Measurements from ENCODE around the gene RFX7.

Gene RFX7

GRCh38 chr15:56077081-56077480 is 166.6 kb downstream of the RFX7 start:
- POLR2A ChIA-PET: no interaction called here
- TF ChIP-seq SP1 (IDR thresholded peaks at IDR 0.05): no peak
- no peak for TF ChIP-seq NFRKB (IDR thresholded peaks at IDR 0.05)
- no peak for TF ChIP-seq HDGF (IDR thresholded peaks at IDR 0.05; ENCODE audit: borderline replicate concordance)
- TF ChIP-seq CTBP1 (IDR thresholded peaks at IDR 0.05; ENCODE audit: borderline replicate concordance): no peak
- TF ChIP-seq FOXM1 (IDR thresholded peaks at IDR 0.05; ENCODE audit: borderline replicate concordance): no peak
- DNase-seq (ENCODE audit: extremely low spot score): no peak
- CTCF ChIA-PET: no interaction called here

- no peak for DNase-seq (ENCODE audit: extremely low spot score)
- TF ChIP-seq HDGF (IDR thresholded peaks at IDR 0.05; ENCODE audit: borderline replicate concordance) (no peak), ARNT (IDR thresholded peaks at IDR 0.05) (no peak), FOXK2 (IDR thresholded peaks at IDR 0.05) (no peak), ELF4 (IDR thresholded peaks at IDR 0.05) (no peak), SP1 (IDR thresholded peaks at IDR 0.05) (no peak), PKNOX1 (IDR thresholded peaks at IDR 0.05) (no peak), NFRKB (IDR thresholded peaks at IDR 0.05) (no peak), LEF1 (IDR thresholded peaks at IDR 0.05; ENCODE audit: borderline replicate concordance) (no peak), ZNF384 (IDR thresholded peaks at IDR 0.05) (no peak), BHLHE40 (IDR thresholded peaks at IDR 0.05; ENCODE audit: borderline replicate concordance) (no peak), FOXM1 (IDR thresholded peaks at IDR 0.05; ENCODE audit: borderline replicate concordance) (no peak), CTBP1 (IDR thresholded peaks at IDR 0.05; ENCODE audit: borderline replicate concordance) (no peak), L3MBTL2 (conservative IDR thresholded peaks at IDR 0.05) (no peak), SUZ12 (IDR thresholded peaks at IDR 0.05) (no peak), FOXA1 (IDR thresholded peaks at IDR 0.05) (no peak), TARDBP (IDR thresholded peaks at IDR 0.05) (no peak)
- ChIA-PET CTCF (no interaction called here), POLR2A (no interaction called here)
Measured at GRCh38 chr15:56076640-56077039, 167.0 kb downstream of the RFX7 start.

GRCh38 chr15:56074481-56075265 is 169.0 kb downstream of the RFX7 start:
- no peak for DNase-seq (ENCODE audit: extremely low spot score)
- TF ChIP-seq TARDBP (IDR thresholded peaks at IDR 0.05) (no peak), FOXK2 (IDR thresholded peaks at IDR 0.05) (no peak), L3MBTL2 (conservative IDR thresholded peaks at IDR 0.05) (no peak), ZNF384 (IDR thresholded peaks at IDR 0.05) (no peak), SP1 (IDR thresholded peaks at IDR 0.05) (no peak), SUZ12 (IDR thresholded peaks at IDR 0.05) (no peak), LEF1 (IDR thresholded peaks at IDR 0.05; ENCODE audit: borderline replicate concordance) (no peak)
- ChIA-PET POLR2A (no interaction called here), CTCF (no interaction called here)

- POLR2A ChIA-PET: no interaction called here
- TF ChIP-seq SP1 (IDR thresholded peaks at IDR 0.05) (no peak), PKNOX1 (IDR thresholded peaks at IDR 0.05) (no peak), SUZ12 (IDR thresholded peaks at IDR 0.05) (no peak), FOXK2 (IDR thresholded peaks at IDR 0.05) (no peak), ZNF384 (IDR thresholded peaks at IDR 0.05) (no peak), FOXM1 (IDR thresholded peaks at IDR 0.05; ENCODE audit: borderline replicate concordance) (no peak), CTBP1 (IDR thresholded peaks at IDR 0.05; ENCODE audit: borderline replicate concordance) (no peak), TARDBP (IDR thresholded peaks at IDR 0.05) (no peak), HDGF (IDR thresholded peaks at IDR 0.05; ENCODE audit: borderline replicate concordance) (no peak), ELF4 (IDR thresholded peaks at IDR 0.05) (no peak), NFRKB (IDR thresholded peaks at IDR 0.05) (no peak), BHLHE40 (IDR thresholded peaks at IDR 0.05; ENCODE audit: borderline replicate concordance) (no peak), FOXA1 (IDR thresholded peaks at IDR 0.05) (no peak), ARNT (IDR thresholded peaks at IDR 0.05) (no peak), LEF1 (IDR thresholded peaks at IDR 0.05; ENCODE audit: borderline replicate concordance) (no peak), L3MBTL2 (conservative IDR thresholded peaks at IDR 0.05) (no peak)
- CTCF ChIA-PET: no interaction called here
- DNase-seq (ENCODE audit: extremely low spot score): no peak
Measured at GRCh38 chr15:56064152-56064551, 179.5 kb downstream of the RFX7 start.

GRCh38 chr15:56059716-56060115 is 184.0 kb downstream of the RFX7 start:
- ChIA-PET POLR2A (no interaction called here), CTCF (interaction anchor here (1.7 kb wide), 1 partner anchor 41 kb away, joined by 7 read pairs; no protein-coding TSS in a partner anchor)
- TF ChIP-seq L3MBTL2 (conservative IDR thresholded peaks at IDR 0.05): no peak
- no peak for TF ChIP-seq FOXK2 (IDR thresholded peaks at IDR 0.05)
- no peak for DNase-seq (ENCODE audit: extremely low spot score)

- no peak for DNase-seq (ENCODE audit: extremely low spot score)
- ChIA-PET CTCF (interaction anchor here (1.7 kb wide), 1 partner anchor 40 kb away, joined by 7 read pairs; no protein-coding TSS in a partner anchor), POLR2A (no interaction called here)
- no peak for TF ChIP-seq FOXM1 (IDR thresholded peaks at IDR 0.05; ENCODE audit: borderline replicate concordance)
- TF ChIP-seq CTBP1 (IDR thresholded peaks at IDR 0.05; ENCODE audit: borderline replicate concordance): no peak
- no peak for TF ChIP-seq FOXK2 (IDR thresholded peaks at IDR 0.05)
- TF ChIP-seq L3MBTL2 (conservative IDR thresholded peaks at IDR 0.05): no peak
- TF ChIP-seq LEF1 (IDR thresholded peaks at IDR 0.05; ENCODE audit: borderline replicate concordance): no peak
- no peak for TF ChIP-seq ELF4 (IDR thresholded peaks at IDR 0.05)
- no peak for TF ChIP-seq SUZ12 (IDR thresholded peaks at IDR 0.05)
Measured at GRCh38 chr15:56058986-56059385, 184.7 kb downstream of the RFX7 start.

- TF ChIP-seq TARDBP (IDR thresholded peaks at IDR 0.05) (no peak), LEF1 (IDR thresholded peaks at IDR 0.05; ENCODE audit: borderline replicate concordance) (no peak), ZNF384 (IDR thresholded peaks at IDR 0.05) (no peak), BHLHE40 (IDR thresholded peaks at IDR 0.05; ENCODE audit: borderline replicate concordance) (no peak), NFRKB (IDR thresholded peaks at IDR 0.05) (no peak), PKNOX1 (IDR thresholded peaks at IDR 0.05) (no peak), ELF4 (IDR thresholded peaks at IDR 0.05) (no peak), CTBP1 (IDR thresholded peaks at IDR 0.05; ENCODE audit: borderline replicate concordance) (no peak), ARNT (IDR thresholded peaks at IDR 0.05) (no peak), FOXK2 (IDR thresholded peaks at IDR 0.05) (no peak), FOXA1 (IDR thresholded peaks at IDR 0.05) (no peak), L3MBTL2 (conservative IDR thresholded peaks at IDR 0.05) (no peak), FOXM1 (IDR thresholded peaks at IDR 0.05; ENCODE audit: borderline replicate concordance) (no peak), SUZ12 (IDR thresholded peaks at IDR 0.05) (no peak), HDGF (IDR thresholded peaks at IDR 0.05; ENCODE audit: borderline replicate concordance) (no peak), SP1 (IDR thresholded peaks at IDR 0.05) (no peak)
- ChIA-PET CTCF (no interaction called here), POLR2A (no interaction called here)
- no peak for DNase-seq (ENCODE audit: extremely low spot score)
Measured at GRCh38 chr15:56056626-56057025, 187.1 kb downstream of the RFX7 start.

Measured in HEK293T (cell line).